CD14-positive monocyte (primary cell): ENCODE results near the gene HM13. TPM values are rescaled to one million over a fixed set of nuclear protein-coding genes. Genes with fewer than 3 reads are reported as not detected.
A peak's percentile ranks its signal among the peaks of the same experiment; 100 is the strongest.

Source experiments
- DNase-seq, 3 donors: peaks; one replicate each; pipeline ENCODE4 v3.0.0-alpha.2; 2011 to 2022
- H2AFZ ChIP-seq: 2 replicates; pipeline ENCODE4 v1.6.0; 2012; ENCODE audit warnings: mild to moderate bottlenecking, low read depth, low read length, inconsistent platforms; ENCODE audit not compliant: insufficient read depth, poor library complexity, severe bottlenecking
- H3K27ac ChIP-seq, 2 donors: 1 replicate in 1 of 2; 2 replicates in 1 of 2; pipeline ENCODE4 v1.5.1; 2012 to 2013; ENCODE audit warnings: low read length in 2 of 2, control low read depth in 1 of 2, inconsistent platforms in 1 of 2, low read depth in 1 of 2, mild to moderate bottlenecking in 1 of 2
- H3K27me3 ChIP-seq, 2 donors: one replicate each; pipeline versions ENCODE4 v1.6.0 to v1.6.1; 2011 to 2013; ENCODE audit warnings: low read length in 2 of 2; ENCODE audit not compliant: control insufficient read depth in 2 of 2, insufficient read depth in 2 of 2
- H3K36me3 ChIP-seq, 2 donors: replicated peaks in 1 of 2; 1 replicate in 1 of 2; 2 replicates in 1 of 2; pipeline versions ENCODE4 v1.5.1 to v1.6.1; 2012 to 2013; ENCODE audit warnings: low read length in 2 of 2, control low read depth in 1 of 2, inconsistent platforms in 1 of 2, mild to moderate bottlenecking in 1 of 2; ENCODE audit not compliant: insufficient read depth in 2 of 2, control insufficient read depth in 1 of 2
- H3K4me1 ChIP-seq, 2 donors: 1 replicate in 1 of 2; 2 replicates in 1 of 2; pipeline versions ENCODE4 v1.5.1 to v1.6.1; 2012 to 2013; ENCODE audit warnings: low read length in 2 of 2, control low read depth in 1 of 2, inconsistent platforms in 1 of 2, mild to moderate bottlenecking in 1 of 2, moderate library complexity in 1 of 2; ENCODE audit not compliant: insufficient read depth in 2 of 2, control insufficient read depth in 1 of 2
- H3K4me2 ChIP-seq: replicated peaks from 2 replicates; pipeline ENCODE3; 2012; ENCODE audit warnings: low read length, moderate library complexity, mild to moderate bottlenecking; ENCODE audit not compliant: poor library complexity, severe bottlenecking; ENCODE audit errors: extremely low read depth
- H3K4me3 ChIP-seq, 3 experiments: fragments of 200-600 bp in 1 of 3; sonication (generic) in 1 of 3; replicated peaks in 1 of 3; 1 replicate in 2 of 3; 2 replicates in 1 of 3; pipeline ENCODE4 v1.5.1; 2011 to 2013; ENCODE audit warnings: low read length in 3 of 3, mild to moderate bottlenecking in 3 of 3, control low read depth in 2 of 3, low read depth in 2 of 3, inconsistent platforms in 1 of 3, moderate library complexity in 1 of 3
- H3K79me2 ChIP-seq: 2 replicates; pipeline ENCODE4 v1.6.0; 2012; ENCODE audit warnings: mild to moderate bottlenecking, control low read depth, inconsistent platforms, low read length, moderate library complexity; ENCODE audit not compliant: insufficient read depth
- H3K9ac ChIP-seq: 2 replicates; pipeline ENCODE4 v1.6.0; 2017; ENCODE audit warnings: low read length, mild to moderate bottlenecking; ENCODE audit not compliant: insufficient read depth, poor library complexity, severe bottlenecking
- H3K9me3 ChIP-seq, 2 donors: replicated peaks in 1 of 2; 1 replicate in 1 of 2; 2 replicates in 1 of 2; pipeline versions ENCODE4 v1.5.1 to v1.6.1; 2012 to 2013; ENCODE audit warnings: low read length in 2 of 2, control low read depth in 1 of 2; ENCODE audit not compliant: control insufficient read depth in 1 of 2, insufficient read depth in 1 of 2
- H4K20me1 ChIP-seq: 2 replicates; pipeline ENCODE4 v1.6.0; 2012; ENCODE audit warnings: mild to moderate bottlenecking, low read length, control low read depth, moderate library complexity; ENCODE audit not compliant: insufficient read depth
- H3K27ac Mint-ChIP-seq, 7 donors: one replicate each; pipeline ENCODE4 v1.8.0; 2020; ENCODE audit warnings: mild to moderate bottlenecking in 7 of 7, mixed read lengths in 7 of 7, moderate library complexity in 6 of 7, inconsistent platforms in 2 of 7
- H3K27me3 Mint-ChIP-seq, 3 donors: one replicate each; pipeline ENCODE4 v1.8.0; 2021 to 2022; ENCODE audit warnings: low read depth in 3 of 3, mild to moderate bottlenecking in 3 of 3, mixed read lengths in 3 of 3, moderate library complexity in 3 of 3, inconsistent platforms in 1 of 3
- H3K36me3 Mint-ChIP-seq, 2 donors: one replicate each; pipeline ENCODE4 v1.8.0; 2020; ENCODE audit warnings: mixed read lengths in 2 of 2, inconsistent platforms in 1 of 2, mild to moderate bottlenecking in 1 of 2
- H3K4me1 Mint-ChIP-seq: one replicate; pipeline ENCODE4 v1.8.0; 2020; ENCODE audit warnings: mild to moderate bottlenecking, mixed read lengths
- H3K4me3 Mint-ChIP-seq, 2 donors: one replicate each; pipeline ENCODE4 v1.8.0; 2020; ENCODE audit warnings: mild to moderate bottlenecking in 2 of 2, mixed read lengths in 2 of 2, moderate library complexity in 1 of 2
- H3K9me3 Mint-ChIP-seq, 7 donors: one replicate each; pipeline ENCODE4 v1.8.0; 2020 to 2022; ENCODE audit warnings: mixed read lengths in 7 of 7, mild to moderate bottlenecking in 6 of 7, moderate library complexity in 6 of 7, inconsistent platforms in 2 of 7
- CTCF ChIP-seq: fragments of 200-600 bp; IDR thresholded peaks from one replicate; pipeline ENCODE4 v1.8.0; 2022; ENCODE audit warnings: antibody characterized with exemption, mild to moderate bottlenecking
- WGBS: methylation state at CpG from one replicate; pipeline ENCODE4 v1.1.5; 2013; ENCODE audit warnings: missing lambda C conversion rate; ENCODE audit not compliant: insufficient coverage; 5-methylcytosine and 5-hydroxymethylcytosine counted together
- intact Hi-C, 2 donors: fragments of 100-400 bp; cut with micrococcal nuclease; formaldehyde crosslinking; loops; one replicate each; pipeline versions ENCODE4 v1.15.0 to v1.15.1; 2023
- polyA plus RNA-seq, 3 donors: library from polyadenylated mRNA; depleted of rRNA in 1 of 3; unstranded in 2 of 3; stranded (reverse) in 1 of 3; fragments of 300-500 nt in 2 of 3; fragments of >200 nt in 1 of 3; fragmentation: Illumina TruSeq in 2 of 3; gene quantifications; 1 replicate in 2 of 3; 2 replicates in 1 of 3; pipeline ENCODE4 v1.2.3, GENCODE V29; 2012 to 2021

Gene HM13
- polyA plus RNA-seq, 3 donors: 199 to 329 (median 320) TPM

DNA sequence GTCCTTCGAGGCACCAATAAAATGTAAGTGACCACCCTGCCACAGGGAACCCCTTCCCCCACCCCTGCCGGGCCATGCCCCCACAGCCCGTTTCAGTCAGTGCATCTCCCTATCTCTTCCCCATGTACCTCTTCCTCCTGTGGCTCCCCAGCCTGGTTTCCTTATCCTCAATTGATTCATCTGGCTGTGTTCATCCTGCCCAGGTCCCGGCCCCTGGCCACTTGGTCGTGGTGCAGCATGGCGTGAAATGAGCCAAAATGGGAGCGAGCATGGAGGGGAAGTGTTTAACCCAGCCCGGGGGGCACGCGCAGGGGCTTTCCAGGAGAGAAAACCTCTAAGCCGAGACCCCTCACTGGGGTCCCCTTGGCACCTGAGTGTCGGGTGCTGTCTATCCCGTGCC is 35.9 kb downstream of the HM13 start:
- no peaks in the 10 kb centered on the region for H3K9me3 Mint-ChIP-seq
- H3K79me2 ChIP-seq: peaks cover 45% of the 10 kb centered on the region
- no peak for DNase-seq
- intact Hi-C loops: no loop called here
- H3K36me3 ChIP-seq: peaks cover 81 to 98% of the 10 kb centered on the region in 2 donors
- H3K4me1 ChIP-seq: peaks cover 14 to 17% of the 10 kb centered on the region in 2 donors
- 98% methylated on average over 9 of the region's 13 CpGs for WGBS
- TF ChIP-seq CTCF: no peak
- H3K4me2 ChIP-seq: no peak overlapping the region
- no peak overlapping the region for H3K9ac ChIP-seq
- no peak overlapping the region for H3K4me3 ChIP-seq
- peaks cover 49% of the 10 kb centered on the region for H4K20me1 ChIP-seq
- H3K27me3 ChIP-seq: no peaks in the 10 kb centered on the region
- H2AFZ ChIP-seq: no peak overlapping the region
- no peak overlapping the region for H3K27ac ChIP-seq
- peak overlapping the region in 2 of 7 donors; percentile 77 to 80 for H3K27ac Mint-ChIP-seq
- no peaks in the 10 kb centered on the region for H3K9me3 ChIP-seq
- H3K36me3 Mint-ChIP-seq: peaks cover 79 to 97% of the 10 kb centered on the region in 2 donors
- H3K4me1 Mint-ChIP-seq: peaks cover 13% of the 10 kb centered on the region
- no peak overlapping the region for H3K4me3 Mint-ChIP-seq
- H3K27me3 Mint-ChIP-seq: no peaks in the 10 kb centered on the region

GRCh38 chr20:31551163-31552081 is 37.2 kb downstream of the HM13 start:
- Histone ChIP-seq H3K27me3 (no peaks in the 10 kb centered on the region), H3K4me3 (no peak overlapping the region), H3K9ac (no peak overlapping the region), H3K4me1 (peaks cover 12 to 13% of the 10 kb centered on the region in 2 donors), H3K4me2 (no peak overlapping the region), H3K27ac (peak overlapping the region in 1 of 2 donors; percentile 64), H3K9me3 (no peaks in the 10 kb centered on the region), H3K79me2 (peaks cover 32% of the 10 kb centered on the region), H3K36me3 (peaks cover 83 to 98% of the 10 kb centered on the region in 2 donors), H2AFZ (no peak overlapping the region), H4K20me1 (peaks cover 52% of the 10 kb centered on the region)
- Mint-ChIP-seq H3K27ac (peak overlapping the region in 5 of 7 donors; percentile 14 to 66 (median 62)), H3K9me3 (no peaks in the 10 kb centered on the region), H3K27me3 (no peaks in the 10 kb centered on the region), H3K4me1 (peaks cover 11% of the 10 kb centered on the region), H3K4me3 (no peak overlapping the region), H3K36me3 (peaks cover 81 to 96% of the 10 kb centered on the region in 2 donors)
- TF ChIP-seq CTCF: no peak
- intact Hi-C loops: no loop called here
- no peak for DNase-seq
- 94% methylated on average over 11 of the region's 11 CpGs for WGBS
